NT2/D1 (cell line): ENCODE data around the gene FBXW8.

Source experiments
- SUZ12 ChIP-seq: IDR thresholded peaks from 2 replicates; pipeline ENCODE4 v1.6.1; 2011; ENCODE audit not compliant: insufficient read length, insufficient read depth; ENCODE audit errors: extremely low read depth
- ZNF274 ChIP-seq: IDR thresholded peaks from 2 replicates; pipeline ENCODE4 v1.6.1; 2011; ENCODE audit warnings: mild to moderate bottlenecking, low read depth, low read length

GRCh38 chr12:117044311-117044710 is 133.6 kb downstream of the FBXW8 start:
- TF ChIP-seq ZNF274: no peak
- TF ChIP-seq SUZ12: no peak
